DND-41 (cell line): ENCODE measurements around the gene EFTUD2.

Source experiments
- ATAC-seq: fragments of 200-7000 bp; cut with Tn5 transposase; 3 replicates; pipeline ENCODE4 v1.9.1; 2021; ENCODE audit warnings: low read depth; ENCODE audit not compliant: insufficient read depth
- DNase-seq: peaks from one replicate; pipeline ENCODE4 v3.0.0-alpha.2; 2020
- H2AFZ ChIP-seq: 2 replicates; pipeline ENCODE4 v1.6.0; 2012; ENCODE audit warnings: low read depth, low read length
- H3K27ac ChIP-seq: 2 replicates; pipeline ENCODE4 v1.5.1; 2012; ENCODE audit warnings: low read length, inconsistent platforms
- H3K27me3 ChIP-seq: fragments of 200-600 bp; sonication (generic); 2 replicates; pipeline ENCODE4 v1.6.0; 2012; ENCODE audit warnings: low read length, mild to moderate bottlenecking, inconsistent platforms; ENCODE audit not compliant: insufficient read depth, poor library complexity
- H3K36me3 ChIP-seq: 2 replicates; pipeline ENCODE4 v1.5.1; 2012; ENCODE audit warnings: low read length, inconsistent platforms; ENCODE audit not compliant: insufficient read depth
- H3K4me1 ChIP-seq: 2 replicates; pipeline ENCODE4 v1.5.1; 2012; ENCODE audit warnings: mild to moderate bottlenecking, low read length; ENCODE audit not compliant: insufficient read depth
- H3K4me2 ChIP-seq: 2 replicates; pipeline ENCODE4 v1.6.0; 2012; ENCODE audit warnings: mild to moderate bottlenecking, moderate library complexity, low read length, inconsistent platforms; ENCODE audit not compliant: insufficient read depth
- H3K4me3 ChIP-seq, 2 experiments: fragments of 200-600 bp in 1 of 2; shearing (Covaris generic) in 1 of 2; 2 replicates each; pipeline ENCODE4 v1.5.1; 2012 to 2016; ENCODE audit warnings: inconsistent platforms in 2 of 2, low read length in 2 of 2, mild to moderate bottlenecking in 2 of 2, low read depth in 1 of 2, moderate library complexity in 1 of 2
- H3K79me2 ChIP-seq: 2 replicates; pipeline ENCODE4 v1.6.0; 2012; ENCODE audit warnings: low read length, inconsistent platforms; ENCODE audit not compliant: insufficient read depth
- H3K9ac ChIP-seq: 2 replicates; pipeline ENCODE4 v1.6.0; 2012; ENCODE audit warnings: low read depth, mild to moderate bottlenecking, inconsistent platforms, low read length, moderate library complexity
- H3K9me3 ChIP-seq: 2 replicates; pipeline ENCODE4 v1.5.1; 2012; ENCODE audit warnings: low read length, moderate library complexity, mild to moderate bottlenecking, inconsistent platforms; ENCODE audit not compliant: insufficient read depth, severe bottlenecking
- H4K20me1 ChIP-seq: 2 replicates; pipeline ENCODE4 v1.6.0; 2012; ENCODE audit warnings: low read length; ENCODE audit not compliant: insufficient read depth
- EZH2 ChIP-seq: IDR thresholded peaks from 3 replicates; pipeline ENCODE4 v1.6.1; 2012; ENCODE audit warnings: borderline replicate concordance, low read depth, mild to moderate bottlenecking, moderate library complexity, low read length, inconsistent platforms; ENCODE audit not compliant: severe bottlenecking
- TF ChIP-seq, protein P1 (sequence below): IDR thresholded peaks from 2 replicates; pipeline ENCODE4 v1.5.1; 2012; ENCODE audit warnings: borderline replicate concordance, low read length, moderate library complexity, mild to moderate bottlenecking; ENCODE audit not compliant: poor library complexity, severe bottlenecking; ENCODE audit errors: extremely low read depth

Gene EFTUD2

DNA sequence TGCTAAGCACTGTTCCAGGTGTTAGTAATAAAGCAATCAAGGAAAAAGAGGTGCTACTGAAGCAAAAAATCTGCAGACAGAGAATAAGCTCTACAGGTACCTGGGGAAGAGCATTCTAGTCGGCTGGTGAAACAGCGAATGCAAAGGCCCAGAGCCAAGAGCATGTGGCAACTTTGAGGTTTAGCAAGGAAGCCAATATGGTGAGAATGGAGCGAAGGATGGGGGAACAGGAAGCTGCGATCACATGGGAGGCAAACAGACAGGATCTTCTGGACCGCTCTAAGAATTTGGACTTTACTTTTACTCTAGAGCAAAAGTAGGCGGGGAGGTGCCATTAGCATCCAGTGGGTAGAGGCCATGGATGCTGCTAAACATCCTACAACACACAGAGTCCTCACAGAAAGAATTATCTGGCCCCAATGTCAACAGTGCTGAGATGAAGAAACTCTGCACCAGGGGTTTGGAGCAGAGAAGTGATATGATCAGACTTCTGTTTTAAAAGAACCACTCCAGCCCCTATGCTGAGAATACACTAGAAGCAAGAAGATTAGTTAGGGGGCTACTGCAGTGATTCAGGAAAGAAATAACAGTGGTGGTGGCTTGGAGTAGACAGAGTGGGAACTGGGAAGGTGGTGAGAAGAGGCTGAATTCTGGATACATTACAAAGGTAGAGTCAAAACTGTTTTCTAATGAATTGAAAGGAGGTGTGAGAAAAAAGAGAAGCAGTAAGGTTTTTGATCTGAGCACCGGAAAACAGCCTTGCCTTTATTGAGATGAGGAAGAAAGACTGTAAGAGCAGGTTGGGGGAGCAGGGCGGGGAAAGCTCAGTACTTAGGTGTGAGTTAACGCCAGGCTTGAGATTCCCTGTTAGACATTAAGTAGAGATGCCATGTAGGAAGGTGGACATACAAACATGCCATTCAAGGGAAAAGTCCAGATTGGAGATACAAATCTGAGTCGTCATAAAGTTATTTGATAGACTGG is 11.0 kb downstream of the EFTUD2 start:
- DNase-seq (no peak), ATAC-seq (no peak)
- H3K4me2 ChIP-seq: no peak overlapping the region
- no peak overlapping the region for H2AFZ ChIP-seq
- H3K9me3 ChIP-seq: no peaks in the 10 kb centered on the region
- no peaks in the 10 kb centered on the region for H3K27me3 ChIP-seq
- peaks cover 44% of the 10 kb centered on the region for H4K20me1 ChIP-seq
- H3K27ac ChIP-seq: no peak overlapping the region
- no peak overlapping the region for H3K4me3 ChIP-seq
- no peak for TF ChIP-seq EZH2
- TF ChIP-seq, protein P1, sequence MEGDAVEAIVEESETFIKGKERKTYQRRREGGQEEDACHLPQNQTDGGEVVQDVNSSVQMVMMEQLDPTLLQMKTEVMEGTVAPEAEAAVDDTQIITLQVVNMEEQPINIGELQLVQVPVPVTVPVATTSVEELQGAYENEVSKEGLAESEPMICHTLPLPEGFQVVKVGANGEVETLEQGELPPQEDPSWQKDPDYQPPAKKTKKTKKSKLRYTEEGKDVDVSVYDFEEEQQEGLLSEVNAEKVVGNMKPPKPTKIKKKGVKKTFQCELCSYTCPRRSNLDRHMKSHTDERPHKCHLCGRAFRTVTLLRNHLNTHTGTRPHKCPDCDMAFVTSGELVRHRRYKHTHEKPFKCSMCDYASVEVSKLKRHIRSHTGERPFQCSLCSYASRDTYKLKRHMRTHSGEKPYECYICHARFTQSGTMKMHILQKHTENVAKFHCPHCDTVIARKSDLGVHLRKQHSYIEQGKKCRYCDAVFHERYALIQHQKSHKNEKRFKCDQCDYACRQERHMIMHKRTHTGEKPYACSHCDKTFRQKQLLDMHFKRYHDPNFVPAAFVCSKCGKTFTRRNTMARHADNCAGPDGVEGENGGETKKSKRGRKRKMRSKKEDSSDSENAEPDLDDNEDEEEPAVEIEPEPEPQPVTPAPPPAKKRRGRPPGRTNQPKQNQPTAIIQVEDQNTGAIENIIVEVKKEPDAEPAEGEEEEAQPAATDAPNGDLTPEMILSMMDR: no peak
- H3K4me1 ChIP-seq: 0 out of 2 replicates have a peak, but pooled peaks cover 6% of the 10 kb centered on the region
- H3K79me2 ChIP-seq: peaks cover 68% of the 10 kb centered on the region
- no peak overlapping the region for H3K9ac ChIP-seq
- H3K36me3 ChIP-seq: peaks cover 89% of the 10 kb centered on the region

DNA sequence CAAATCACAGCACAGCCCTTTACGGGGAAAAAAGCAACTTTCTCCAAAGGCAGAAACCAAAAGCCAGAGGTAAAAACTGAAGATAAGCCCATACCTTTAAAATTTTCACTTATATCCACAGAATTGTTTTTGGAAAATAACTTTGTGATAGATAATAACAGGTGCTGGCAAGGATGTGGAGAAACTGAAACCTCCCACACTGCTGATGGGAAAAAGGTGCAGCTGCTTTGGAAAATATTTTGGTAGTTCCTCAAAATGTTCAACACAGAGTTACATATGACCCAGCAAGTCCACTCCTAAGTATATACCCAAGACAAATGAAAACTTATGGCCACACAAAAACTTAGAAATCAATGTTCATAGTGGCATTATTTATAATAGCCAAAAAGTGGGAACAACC is 12.2 kb downstream of the EFTUD2 start:
- Histone ChIP-seq H3K79me2 (peaks cover 57% of the 10 kb centered on the region), H3K36me3 (peaks cover 89% of the 10 kb centered on the region)

DNA sequence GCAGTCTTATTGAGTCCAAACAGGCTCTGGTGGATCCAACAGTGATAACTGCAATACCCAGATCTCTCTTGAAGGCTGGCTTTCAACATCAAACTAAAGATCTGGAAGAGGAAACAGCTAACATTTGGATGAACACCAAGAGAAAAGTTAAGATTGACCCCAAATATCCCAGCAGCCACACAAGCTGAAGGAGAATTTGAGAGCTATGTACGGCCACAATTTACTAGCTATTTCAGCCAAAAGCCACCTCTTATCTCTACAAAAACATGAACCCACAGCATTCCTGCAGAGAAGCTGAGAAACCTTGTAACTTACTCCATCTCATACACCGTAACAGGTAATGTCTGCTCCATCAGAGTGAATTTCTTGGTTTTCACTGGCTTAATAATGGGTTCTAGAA is 14.3 kb downstream of the EFTUD2 start:
- H3K9me3 ChIP-seq: no peaks in the 10 kb centered on the region
- H3K4me2 ChIP-seq: no peak overlapping the region
- no peak for TF ChIP-seq EZH2
- TF ChIP-seq, protein P1: no peak
- H3K36me3 ChIP-seq: peaks cover 95% of the 10 kb centered on the region
- H2AFZ ChIP-seq: no peak overlapping the region
- no peak for ATAC-seq
- 0 out of 2 replicates have a peak, but pooled peaks cover 4% of the 10 kb centered on the region for H3K4me1 ChIP-seq
- peaks cover 36% of the 10 kb centered on the region for H3K79me2 ChIP-seq
- H4K20me1 ChIP-seq: peaks cover 38% of the 10 kb centered on the region
- H3K27ac ChIP-seq: no peak overlapping the region
- H3K9ac ChIP-seq: no peak overlapping the region
- no peaks in the 10 kb centered on the region for H3K27me3 ChIP-seq
- DNase-seq: no peak
- H3K4me3 ChIP-seq: no peak overlapping the region

More for the DNA sequence above, 12.2 kb downstream of the EFTUD2 start:
- Histone ChIP-seq H3K4me3 (no peak overlapping the region), H3K4me2 (no peak overlapping the region), H4K20me1 (peaks cover 45% of the 10 kb centered on the region), H3K27me3 (no peaks in the 10 kb centered on the region), H2AFZ (no peak overlapping the region), H3K9ac (no peak overlapping the region), H3K4me1 (0 out of 2 replicates have a peak, but pooled peaks cover 4% of the 10 kb centered on the region), H3K27ac (no peak overlapping the region), H3K9me3 (no peaks in the 10 kb centered on the region)
- DNase-seq (no peak), ATAC-seq (no peak)
- TF ChIP-seq EZH2: no peak
- TF ChIP-seq, protein P1: no peak
